GM18519 (cell line): ENCODE measurements around the gene DNASE1L2.

Experiments used
- ATAC-seq: cut with Tn5 transposase; IDR thresholded peaks from one replicate; pipeline ENCODE4 v1.9.1; 2021; ENCODE audit warnings: mild to moderate bottlenecking, moderate library complexity; ENCODE audit not compliant: unreplicated experiment, low FRiP score

Gene DNASE1L2

GRCh38 chr16:2267505-2267912 is 31.3 kb downstream of the DNASE1L2 start:
- ATAC-seq = peak; percentile 33

- ATAC-seq = peak; percentile 50
Measured at GRCh38 chr16:2267913-2268666, 31.8 kb downstream of the DNASE1L2 start, which contains the start of gene RNPS1. TSS of gene RNPS1 (minus strand) at chr16:2268126. CDS start at chr16:2264643, 3,483 bp downstream.

- no peak for ATAC-seq
Measured at GRCh38 chr16:2270070-2270462, 33.8 kb downstream of the DNASE1L2 start.

- no peak for ATAC-seq
Measured at GRCh38 chr16:2270588-2271470, 34.6 kb downstream of the DNASE1L2 start.

DNA sequence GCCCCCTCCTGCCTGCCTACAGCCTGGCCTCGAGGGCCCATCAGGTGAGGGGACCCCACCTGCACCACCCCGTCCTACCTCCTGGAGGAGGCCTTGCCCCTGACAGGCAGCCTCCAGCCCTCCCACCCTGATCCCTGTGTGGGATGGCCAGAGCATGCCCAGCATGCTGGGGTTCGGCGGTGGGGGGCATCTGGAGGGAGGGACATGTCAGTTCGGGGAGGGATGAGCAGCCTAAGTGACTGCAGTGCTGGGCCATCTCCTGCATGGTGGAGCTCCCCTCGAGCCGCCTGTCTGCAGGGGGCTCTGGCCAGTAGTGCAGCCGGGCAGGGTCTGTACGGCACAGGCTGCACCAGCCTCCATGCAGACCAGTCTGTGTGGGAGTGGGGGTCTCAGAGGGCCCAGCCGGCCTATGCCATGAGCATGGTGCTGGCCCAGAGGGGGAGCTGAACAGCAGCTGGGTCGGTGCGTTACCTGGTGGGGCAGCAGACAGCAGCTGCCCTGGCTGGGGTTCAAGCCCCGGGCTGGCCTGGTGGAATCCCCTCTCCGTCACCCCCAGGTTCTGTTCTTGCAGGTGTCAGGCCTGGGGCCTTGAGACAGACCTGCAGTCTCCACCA is 35.7 kb downstream of the DNASE1L2 start:
- no peak for ATAC-seq

DNA sequence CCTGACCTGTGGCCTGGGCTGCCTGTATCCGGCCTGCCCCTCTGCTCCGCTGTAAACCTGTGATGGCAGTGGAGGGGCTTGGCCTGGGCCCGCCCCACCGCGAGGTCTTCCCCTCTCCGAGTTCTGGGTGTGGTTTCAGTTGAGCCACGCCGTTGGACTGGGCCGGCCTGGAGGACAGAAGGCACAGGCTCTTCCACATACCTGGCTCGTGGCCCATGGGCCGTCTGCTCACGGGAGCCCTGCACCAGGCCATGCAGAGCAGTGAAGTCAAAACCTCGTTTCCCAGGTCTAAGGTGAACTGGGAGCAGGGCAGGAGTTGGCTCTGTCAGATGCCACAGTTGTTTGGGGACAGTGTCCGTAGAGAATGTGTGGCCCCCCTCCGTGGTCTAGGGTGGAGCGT is 37.2 kb downstream of the DNASE1L2 start:
- no peak for ATAC-seq

DNA sequence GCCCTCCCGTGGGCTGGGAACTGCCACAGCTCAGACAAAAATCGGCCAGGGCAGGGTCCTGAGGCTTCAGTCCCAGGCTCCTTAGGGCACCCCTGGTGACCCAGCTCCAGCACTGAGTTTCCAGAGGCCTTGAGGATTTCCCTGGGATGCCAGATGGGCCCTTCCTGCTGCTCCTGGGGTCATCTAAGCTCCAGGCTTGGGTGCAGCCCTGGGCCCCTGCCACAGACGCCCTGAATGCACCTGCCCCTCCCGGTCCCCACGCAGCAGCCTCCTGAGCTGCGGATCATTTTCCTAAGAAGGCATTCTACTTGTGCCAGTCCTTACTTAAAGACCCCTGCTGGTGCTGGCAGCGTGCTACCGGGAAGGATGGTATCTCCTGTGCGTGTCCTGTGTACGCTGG is 37.7 kb downstream of the DNASE1L2 start:
- ATAC-seq = no peak

DNA sequence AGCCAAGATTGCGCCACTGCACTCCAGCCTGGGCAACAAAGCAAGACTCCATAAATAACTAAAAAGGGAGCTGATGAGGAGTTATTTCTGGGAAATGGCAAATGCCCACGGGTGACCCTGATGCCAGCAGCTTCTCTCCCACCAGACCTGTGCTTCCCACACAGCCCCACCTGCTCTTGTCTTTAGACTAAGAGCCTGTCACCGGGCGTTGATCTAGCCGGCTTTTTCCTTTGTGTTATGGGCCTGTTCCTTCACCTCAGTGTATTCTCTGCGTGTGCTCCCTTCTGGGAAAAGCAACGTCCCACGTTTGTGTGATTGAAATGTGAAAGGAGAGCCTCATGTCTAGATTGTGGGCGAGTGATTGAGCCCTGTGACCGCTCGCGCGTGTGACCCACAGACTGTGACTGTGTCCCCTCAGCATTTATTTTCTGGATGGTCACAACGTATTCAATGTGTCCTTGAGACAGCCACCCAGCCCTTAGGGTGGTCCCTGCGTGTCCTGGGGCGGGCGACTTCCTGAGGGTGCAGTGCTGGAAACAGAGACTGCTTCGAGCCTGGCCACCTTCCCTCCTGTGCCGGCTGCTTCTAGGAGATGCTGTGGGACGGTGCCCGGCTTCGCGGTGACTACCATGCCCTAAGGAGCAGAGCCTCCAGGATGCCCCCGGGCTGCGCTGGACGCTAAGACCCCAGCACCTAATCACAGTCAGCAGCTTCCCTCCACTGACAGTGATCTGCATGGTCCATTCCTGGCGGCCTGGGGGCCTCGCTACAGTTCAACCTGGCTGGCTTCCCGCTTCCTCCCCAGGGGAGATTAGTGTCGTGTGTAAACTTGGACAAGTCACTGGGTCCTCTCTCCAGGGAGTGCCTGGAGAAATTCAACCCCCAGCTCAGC is 39.5 kb downstream of the DNASE1L2 start:
- ATAC-seq = no peak

- no peak for ATAC-seq
Measured at GRCh38 chr16:2276368-2277195, 40.3 kb downstream of the DNASE1L2 start.

- no peak for ATAC-seq
Measured at GRCh38 chr16:2277466-2278271, 41.4 kb downstream of the DNASE1L2 start.

- ATAC-seq = no peak
Measured at GRCh38 chr16:2278272-2278608, 42.0 kb downstream of the DNASE1L2 start.

GRCh38 chr16:2278956-2279800 is 42.9 kb downstream of the DNASE1L2 start:
- ATAC-seq = no peak

DNA sequence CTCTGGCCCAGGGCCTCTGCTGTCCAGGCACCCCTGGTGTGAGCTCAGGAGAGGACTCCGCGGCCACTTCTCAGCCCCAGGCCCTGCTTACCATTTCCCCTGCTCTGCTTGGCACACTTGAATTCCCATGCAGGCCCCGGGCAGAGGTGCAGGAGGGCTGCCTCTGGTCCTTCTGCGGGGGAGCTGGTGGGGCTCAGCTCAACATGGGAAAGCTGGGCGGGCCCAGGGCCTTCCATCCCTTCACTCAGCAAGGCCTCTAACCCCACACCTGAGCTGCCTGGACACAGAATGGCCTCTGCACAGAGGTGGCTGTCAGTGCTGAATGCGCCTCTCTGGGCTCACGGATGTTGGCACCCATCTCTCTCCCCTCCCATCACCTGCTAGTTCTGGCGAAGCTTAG is 44.2 kb downstream of the DNASE1L2 start:
- no peak for ATAC-seq

GRCh38 chr16:2280981-2281542 is 44.8 kb downstream of the DNASE1L2 start:
- no peak for ATAC-seq

DNA sequence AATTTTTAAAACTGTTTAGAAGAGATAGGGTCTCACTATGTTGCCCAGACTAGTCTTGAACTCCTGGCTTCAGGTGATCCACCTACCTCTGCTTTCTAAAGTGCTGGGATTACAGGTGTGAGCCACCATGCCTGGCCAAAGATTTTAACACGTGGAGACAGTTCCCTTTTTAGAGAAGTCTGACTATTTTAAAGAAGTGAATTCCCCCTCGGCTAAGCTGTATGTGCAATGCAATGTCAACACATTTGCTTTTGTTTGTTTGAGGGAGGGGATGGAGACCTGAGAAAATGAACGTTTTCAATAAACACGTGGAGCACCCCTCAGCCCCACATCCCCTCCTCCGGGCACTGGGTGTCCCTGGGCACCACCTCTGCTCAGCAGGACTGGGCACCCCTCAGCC is 46.0 kb downstream of the DNASE1L2 start:
- no peak for ATAC-seq

GRCh38 chr16:2282866-2283555 is 46.8 kb downstream of the DNASE1L2 start:
- ATAC-seq = no peak
